Heart left ventricle (tissue), 13 donors: ENCODE data around the gene CTNS.

ENCODE experiments used
- POLR2A ChIP-seq, 2 donors: fragments of 450-650 bp; IDR thresholded peaks; one replicate each; pipeline ENCODE4 v1.6.1; 2017; ENCODE audit warnings: antibody characterized with exemption in 2 of 2, mild to moderate bottlenecking in 2 of 2, moderate library complexity in 2 of 2
- TF ChIP-seq, protein P1 (sequence below), 12 donors: fragments of 200-600 bp; sonication (generic) in 4 of 12; IDR thresholded peaks; one replicate each; pipeline versions ENCODE4 v1.5.0 to v1.8.0; 2018 to 2022; ENCODE audit warnings: antibody characterized with exemption in 12 of 12, mild to moderate bottlenecking in 5 of 12
- donor health status: ischemic (EF 13 %, LVEDD 7.1; RV severe dilation, severe dysfunction).
- donor health status: DM: no; HTN: yes; CAD: no.
- donor health status: DM: no; HTN: no; CAD: no.
- donor health status: ischemic (EF 25% LVEDD 6.9; RV normal size, moderate dysfunction).
- donor health status: ischemic (EF 25% LVEDD 5.7; RV mildly dilated, moderate dysfunction).
- donor health status: ischemic (EF 35%, LVEDD 5.7; RV mildly dilated, moderate dysfunction).
- donor health status: nonischemic (EF 11% LVEDD 7.7; RV severe dilation, severe dysfunction).
- donor health status: DM: yes; HTN: yes; CAD: no.
- donor health status: PGD.
- donor health status: ischemic (EF 29% LVEDD 5.4; RV normal size, mild dysfunction).
- donor health status: nonischemic (EF 23%, LVEDD 6.1; RV moderate dilation, normal function).

GRCh38 chr17:3658784-3659449, 22.4 kb downstream of the CTNS start:
- TF ChIP-seq, protein P1, sequence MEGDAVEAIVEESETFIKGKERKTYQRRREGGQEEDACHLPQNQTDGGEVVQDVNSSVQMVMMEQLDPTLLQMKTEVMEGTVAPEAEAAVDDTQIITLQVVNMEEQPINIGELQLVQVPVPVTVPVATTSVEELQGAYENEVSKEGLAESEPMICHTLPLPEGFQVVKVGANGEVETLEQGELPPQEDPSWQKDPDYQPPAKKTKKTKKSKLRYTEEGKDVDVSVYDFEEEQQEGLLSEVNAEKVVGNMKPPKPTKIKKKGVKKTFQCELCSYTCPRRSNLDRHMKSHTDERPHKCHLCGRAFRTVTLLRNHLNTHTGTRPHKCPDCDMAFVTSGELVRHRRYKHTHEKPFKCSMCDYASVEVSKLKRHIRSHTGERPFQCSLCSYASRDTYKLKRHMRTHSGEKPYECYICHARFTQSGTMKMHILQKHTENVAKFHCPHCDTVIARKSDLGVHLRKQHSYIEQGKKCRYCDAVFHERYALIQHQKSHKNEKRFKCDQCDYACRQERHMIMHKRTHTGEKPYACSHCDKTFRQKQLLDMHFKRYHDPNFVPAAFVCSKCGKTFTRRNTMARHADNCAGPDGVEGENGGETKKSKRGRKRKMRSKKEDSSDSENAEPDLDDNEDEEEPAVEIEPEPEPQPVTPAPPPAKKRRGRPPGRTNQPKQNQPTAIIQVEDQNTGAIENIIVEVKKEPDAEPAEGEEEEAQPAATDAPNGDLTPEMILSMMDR (IDR thresholded peaks at IDR 0.05) = no peak
- no peak for TF ChIP-seq POLR2A (IDR thresholded peaks at IDR 0.05)
